HG02884 (cell line): ENCODE measurements around the gene TMEM239.
"Not testable (repeated sequence)": the region's sequence is repeated elsewhere in the genome, so short reads cannot be mapped to it uniquely, and the experiment has no call there.

Experiments
- ATAC-seq: cut with Tn5 transposase; IDR thresholded peaks from one replicate; pipeline ENCODE4 v1.9.1; 2021; ENCODE audit warnings: mild to moderate bottlenecking, moderate library complexity; ENCODE audit not compliant: unreplicated experiment

The TMEM239 gene

DNA sequence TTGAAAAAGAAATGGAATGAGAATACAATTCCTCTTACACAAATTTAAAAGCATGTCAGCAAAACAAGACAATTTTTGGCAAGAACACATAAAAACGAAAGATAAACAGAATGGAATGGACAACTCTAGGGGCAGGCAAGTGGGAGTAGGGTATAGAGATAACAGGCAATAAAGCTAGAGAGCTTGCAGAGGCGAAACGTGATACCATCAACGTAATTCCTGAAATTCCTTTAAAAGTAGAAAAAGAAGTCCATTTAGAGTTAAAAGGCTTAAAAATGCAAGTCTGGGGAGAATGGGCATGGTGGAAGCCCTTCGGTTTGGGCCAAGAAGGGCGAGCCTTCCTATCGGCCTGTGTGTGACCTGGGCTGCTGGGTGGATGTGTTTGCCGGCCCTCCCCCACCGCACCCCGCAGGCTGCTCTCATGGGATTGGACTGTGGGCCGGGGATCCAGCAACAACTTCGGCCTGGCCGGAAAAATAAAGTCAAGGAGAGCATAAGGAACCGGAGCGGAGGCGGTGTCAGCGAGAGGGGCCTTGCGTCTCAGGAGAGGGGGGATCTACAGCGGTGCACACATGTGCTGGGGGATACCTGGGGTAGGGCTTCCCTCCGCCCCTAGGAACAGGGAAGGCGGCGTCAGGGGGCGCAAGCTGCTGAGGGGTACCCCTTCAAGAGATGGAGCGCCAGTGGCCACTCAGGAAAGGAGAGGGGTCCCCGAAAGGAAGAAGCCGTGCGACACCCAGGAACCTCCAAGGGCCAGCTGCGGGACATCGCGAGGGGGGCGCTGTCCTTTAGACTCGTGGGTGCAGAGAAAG, 4.1 kb downstream of the TMEM239 start:
- no peak for ATAC-seq

DNA sequence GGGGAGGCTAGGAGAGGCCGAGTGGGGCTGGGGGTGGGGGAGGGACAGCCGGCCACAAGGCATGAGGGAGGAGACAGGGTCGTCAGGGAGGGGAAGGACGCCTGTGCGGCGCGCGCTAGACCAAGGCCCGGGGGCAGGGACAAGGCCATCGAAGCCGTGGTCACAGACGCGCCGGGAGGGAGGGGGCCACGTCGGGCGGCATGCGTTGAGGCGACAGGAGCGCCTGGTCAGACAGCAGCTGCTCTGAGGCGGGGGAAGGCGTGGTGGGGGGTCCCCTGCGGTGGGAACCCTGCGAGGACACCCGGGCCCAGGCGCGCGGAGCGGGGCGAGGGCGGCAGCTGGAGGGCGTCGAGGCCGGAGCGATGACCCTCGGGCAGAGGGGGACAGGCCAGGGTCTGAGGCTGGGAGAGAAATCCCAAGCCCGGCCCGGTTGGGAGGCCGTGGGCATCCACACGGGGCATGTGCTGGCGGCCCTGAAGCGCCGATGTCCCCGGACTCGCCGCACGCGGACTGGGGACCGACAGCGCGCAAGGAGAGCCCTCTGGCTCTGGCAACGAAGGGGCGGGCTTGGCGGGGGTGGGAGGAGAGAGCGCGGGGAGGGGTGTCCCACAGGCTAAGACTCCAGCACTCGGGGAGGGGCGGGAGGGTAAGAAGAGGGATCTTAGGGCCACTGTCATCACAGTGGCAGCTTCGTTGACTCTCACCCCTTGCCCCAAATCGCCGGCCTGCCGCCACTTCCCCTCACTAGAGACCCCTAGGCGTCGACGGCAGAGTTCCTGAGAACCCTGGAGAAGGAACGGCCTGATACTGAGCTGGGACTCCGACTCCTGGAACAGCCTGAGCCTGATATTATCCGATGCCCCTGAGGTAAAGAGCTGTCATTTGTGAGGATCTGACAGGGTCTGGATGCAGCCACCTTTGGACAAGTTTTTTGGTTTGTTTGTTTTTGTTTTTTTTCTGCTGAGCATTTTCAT, 5.0 kb downstream of the TMEM239 start:
- no peak for ATAC-seq

DNA sequence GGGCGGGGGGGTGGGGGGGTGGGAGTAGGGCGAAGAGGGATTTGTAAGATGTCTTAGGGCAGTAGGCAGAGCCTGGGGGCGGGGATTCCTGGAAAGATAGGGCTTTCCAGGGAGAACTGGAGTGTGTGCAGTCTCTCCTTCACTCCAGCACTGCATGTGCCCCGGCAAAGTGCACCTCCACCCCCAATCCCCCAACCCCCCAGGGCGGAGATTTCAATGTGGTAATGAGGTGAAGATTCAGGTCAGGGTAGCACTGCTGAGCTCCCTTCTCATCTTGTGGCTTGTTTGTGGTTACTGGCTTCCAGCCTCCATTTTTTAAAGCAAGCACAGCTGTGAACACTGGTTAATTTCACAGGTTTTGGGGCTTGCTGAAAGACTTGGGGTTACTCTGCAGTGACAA, 5.9 kb downstream of the TMEM239 start:
- ATAC-seq = no peak

DNA sequence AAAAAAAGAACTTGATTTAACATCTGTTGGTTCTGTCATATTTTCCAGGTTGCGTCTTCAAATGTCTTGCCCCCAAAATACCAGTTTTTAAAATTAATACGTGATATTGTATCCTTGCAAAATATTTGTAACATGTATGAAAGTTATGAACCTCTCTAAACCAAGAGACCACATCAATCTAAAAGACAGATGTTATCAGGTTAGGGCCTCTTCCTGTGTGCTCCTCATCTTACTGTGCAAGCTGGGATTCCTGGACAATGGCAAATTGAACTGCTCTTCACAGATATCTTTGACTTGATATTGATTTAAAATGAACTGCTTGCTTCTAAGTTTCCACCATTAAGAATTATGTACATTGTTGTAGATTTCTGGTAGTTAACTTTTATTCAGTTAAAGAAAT, 9.6 kb downstream of the TMEM239 start:
- no peak for ATAC-seq

DNA sequence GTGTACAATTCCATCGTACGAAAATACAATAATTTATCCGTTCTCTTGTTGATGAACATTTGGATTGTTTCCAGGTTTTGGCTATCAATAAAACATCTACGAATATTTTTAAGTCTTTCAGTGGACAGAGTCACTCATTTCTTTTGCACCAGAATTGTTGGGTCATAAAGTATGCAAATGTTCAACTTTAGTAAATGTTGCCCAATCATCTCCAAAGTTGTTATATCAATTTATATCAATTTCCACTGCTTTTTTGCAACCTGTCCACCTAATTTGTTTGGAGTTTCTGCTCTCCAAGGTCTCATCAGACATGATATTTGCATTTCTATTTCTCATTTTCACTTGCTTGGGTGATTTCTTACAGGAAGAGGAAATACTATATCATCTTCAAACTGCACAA, 10.5 kb downstream of the TMEM239 start:
- no peak for ATAC-seq

DNA sequence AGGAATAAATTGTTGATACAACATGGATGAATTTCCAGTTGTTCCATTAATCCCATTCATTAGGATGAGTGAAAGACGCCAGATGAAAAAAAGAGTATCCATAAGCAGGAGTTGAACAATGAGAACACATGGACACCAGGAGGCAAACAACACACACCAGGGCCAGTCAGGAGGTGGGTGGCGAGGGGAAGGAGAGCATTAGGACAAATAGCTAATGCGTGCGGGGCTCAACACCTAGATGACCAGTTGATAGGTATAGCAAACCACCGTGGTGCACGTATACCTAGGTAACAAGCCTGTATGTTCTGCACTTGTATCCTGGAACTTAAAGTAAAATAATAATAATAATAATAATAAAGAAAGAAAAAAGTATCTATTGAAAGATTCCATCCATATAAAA, 13.2 kb downstream of the TMEM239 start:
- ATAC-seq = no peak

DNA sequence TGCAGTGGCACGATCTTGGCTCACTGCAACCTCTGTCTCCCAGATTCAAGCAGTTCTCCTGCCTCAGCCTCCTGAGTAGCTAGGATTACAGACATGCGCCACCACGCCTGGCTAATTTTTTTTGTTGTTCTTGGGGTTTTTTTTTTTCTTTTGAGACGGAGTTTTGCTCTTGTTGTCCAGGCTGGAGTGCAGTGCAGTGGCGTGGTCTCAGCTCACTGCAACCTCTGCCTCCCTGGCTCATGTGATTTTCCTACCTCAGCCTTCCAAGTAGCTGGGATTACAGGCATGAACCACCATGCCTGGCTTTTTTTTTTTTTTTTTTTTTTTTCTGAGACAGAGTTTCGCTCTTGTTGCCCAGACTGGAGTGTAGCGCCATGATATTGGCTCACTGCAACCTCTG, 15.0 kb downstream of the TMEM239 start:
- not testable (repeated sequence) for ATAC-seq

DNA sequence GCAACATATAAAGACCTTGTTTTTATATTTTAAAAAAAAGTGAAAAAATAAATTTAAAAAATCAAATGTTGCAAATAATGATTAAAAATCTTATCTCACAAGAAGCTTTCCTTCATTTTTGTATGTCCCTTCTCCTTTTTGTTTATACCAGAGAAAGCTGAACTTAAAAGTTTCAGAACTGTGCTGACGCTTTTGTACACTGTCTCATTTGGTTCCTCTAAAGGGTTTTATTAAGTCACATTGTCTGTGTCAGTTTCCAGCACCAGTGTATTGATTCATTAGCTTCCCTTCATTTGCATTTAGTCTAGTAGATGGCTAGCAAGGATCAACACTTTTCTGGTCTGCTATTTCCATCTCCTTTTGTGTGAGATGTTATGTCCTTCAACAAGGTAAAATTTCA, 17.6 kb downstream of the TMEM239 start:
- ATAC-seq = no peak

DNA sequence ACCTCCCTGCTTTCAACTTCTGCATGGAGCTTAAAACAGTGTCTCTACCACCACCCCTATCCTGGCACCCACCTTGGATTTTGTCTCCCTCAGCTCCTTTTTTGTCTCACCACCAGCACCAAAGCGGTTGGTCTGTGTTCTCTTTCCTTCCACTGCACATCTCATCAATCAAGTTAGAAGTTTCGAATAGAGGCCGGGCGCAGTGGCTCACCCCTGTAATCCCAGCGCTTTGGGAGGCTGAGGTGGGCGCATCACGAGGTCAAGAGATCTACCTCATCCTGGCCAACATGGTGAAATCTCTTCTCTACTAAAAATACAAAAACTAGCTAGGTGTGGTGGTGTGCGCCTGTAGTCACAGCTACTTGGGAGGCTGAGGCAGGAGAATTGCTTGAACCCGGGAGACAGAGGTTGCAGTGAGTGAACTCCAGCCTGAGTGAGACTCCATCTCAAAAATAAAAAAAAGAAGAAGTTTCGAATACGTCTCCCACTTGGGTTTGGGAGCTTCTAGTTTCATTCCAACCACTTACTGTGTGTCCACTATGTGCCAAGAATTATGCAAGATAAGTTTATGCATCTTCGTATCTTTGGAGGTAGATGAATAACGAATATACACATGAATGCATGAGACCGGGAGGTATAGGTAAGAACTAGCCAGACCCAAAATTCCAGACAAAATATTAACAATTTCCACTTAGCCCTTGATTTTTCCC, 18.4 kb downstream of the TMEM239 start:
- ATAC-seq = no peak

DNA sequence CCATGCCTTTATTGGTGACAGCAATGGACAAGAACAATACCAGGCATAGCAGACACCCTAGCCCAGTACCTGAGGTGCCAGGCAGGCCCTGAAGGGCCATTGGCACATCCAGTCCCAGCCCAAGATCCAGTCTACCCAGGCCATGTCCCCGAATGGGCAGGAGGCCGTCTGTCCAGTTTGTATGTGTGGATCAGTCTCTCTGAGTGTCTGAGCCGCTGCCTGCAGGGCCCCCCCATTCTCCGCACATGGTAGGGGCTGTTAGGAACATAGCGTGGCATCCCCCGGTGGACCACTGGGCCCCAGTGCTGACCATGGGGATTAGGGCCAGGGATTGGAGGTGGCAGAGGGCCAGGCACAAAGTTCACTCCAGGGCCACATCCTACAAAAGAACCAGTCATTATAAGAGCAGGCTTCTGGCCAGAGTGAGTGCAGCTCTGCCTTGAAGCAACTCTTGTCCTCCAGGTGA, 19.2 kb downstream of the TMEM239 start:
- ATAC-seq = no peak

DNA sequence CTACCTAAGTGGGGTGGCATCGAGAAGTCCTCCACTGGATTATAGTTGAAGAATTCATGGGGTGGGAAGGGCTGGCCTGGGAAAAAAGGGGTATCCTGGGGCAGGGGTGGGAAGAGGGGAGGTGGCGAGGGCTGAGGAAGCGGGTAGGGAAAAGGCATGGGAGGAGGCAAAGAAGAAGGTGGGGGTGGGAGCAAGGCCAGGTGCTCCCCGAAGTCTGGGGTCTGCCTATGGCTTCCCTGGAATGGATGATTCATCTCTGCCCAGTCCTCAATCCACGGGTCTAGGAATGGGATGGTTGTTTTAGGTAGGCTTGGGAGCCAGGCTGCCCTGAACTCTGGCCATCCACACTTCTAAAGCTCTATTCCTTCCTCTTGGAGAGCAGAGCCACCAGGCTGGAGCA, 19.9 kb downstream of the TMEM239 start:
- ATAC-seq = no peak

DNA sequence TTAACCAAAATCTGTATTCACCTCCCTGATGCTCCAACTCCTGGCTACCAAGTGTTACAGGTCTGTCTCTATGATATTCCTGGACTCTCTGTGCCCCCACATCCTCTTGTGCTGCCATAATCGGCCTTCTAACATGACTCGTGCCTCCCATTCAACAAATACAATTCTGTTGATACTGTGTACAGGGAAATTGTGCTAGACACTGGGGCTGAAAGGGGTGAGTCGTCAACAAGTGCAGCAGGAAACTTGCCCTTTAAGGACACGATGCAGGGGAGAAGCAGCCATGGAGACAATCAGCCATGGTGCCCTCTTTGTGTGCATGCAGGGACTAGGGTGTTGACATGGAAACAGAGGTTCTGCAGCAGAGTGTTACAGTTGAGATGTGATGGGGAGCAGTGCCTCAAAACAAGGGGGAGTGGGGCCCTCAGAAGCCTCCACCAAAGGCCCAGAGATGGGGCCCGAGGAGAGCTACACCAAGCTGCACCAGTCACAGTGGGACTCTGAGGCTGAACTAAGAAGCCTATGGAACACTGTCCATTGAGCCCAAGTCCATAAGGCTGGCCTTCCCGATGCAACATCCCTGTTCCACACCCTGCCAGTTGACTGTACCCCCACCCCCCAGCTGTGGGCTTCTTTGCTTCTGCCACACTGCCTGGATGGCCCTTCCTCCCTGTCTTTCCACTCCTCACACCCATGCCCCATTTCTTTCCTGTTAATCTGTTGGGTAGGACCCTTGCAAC, 21.2 kb downstream of the TMEM239 start:
- ATAC-seq = no peak

DNA sequence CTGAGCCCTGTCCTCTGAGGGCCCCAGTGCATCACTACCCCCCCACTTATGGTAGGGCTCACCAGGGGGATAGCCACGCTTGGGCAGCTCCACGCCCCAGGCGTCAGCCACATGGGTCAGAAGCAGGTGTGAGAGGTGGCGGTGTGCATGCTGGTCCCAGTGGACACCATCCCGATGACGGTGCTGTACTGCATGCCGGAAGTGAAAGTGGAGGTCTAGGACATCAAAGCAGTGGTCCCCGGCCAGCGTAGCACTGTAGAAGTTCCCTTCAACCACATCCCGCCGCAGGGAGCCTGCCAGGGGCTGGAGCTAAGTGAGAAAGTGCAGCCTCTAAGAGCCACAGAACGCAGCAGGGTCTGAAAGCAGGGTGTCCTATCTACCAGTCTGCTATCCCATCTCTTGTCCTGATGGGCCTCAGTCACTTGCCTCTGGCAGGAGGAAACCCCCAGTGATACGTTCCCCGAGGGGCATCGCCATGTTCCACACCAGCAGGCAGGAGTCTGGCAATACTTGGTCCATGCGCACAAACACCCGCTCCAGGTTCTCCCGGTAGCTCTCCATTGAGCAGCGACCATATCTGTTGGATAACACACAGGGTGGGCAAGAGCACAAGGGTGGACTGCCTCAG, 22.1 kb downstream of the TMEM239 start:
- ATAC-seq = no peak

DNA sequence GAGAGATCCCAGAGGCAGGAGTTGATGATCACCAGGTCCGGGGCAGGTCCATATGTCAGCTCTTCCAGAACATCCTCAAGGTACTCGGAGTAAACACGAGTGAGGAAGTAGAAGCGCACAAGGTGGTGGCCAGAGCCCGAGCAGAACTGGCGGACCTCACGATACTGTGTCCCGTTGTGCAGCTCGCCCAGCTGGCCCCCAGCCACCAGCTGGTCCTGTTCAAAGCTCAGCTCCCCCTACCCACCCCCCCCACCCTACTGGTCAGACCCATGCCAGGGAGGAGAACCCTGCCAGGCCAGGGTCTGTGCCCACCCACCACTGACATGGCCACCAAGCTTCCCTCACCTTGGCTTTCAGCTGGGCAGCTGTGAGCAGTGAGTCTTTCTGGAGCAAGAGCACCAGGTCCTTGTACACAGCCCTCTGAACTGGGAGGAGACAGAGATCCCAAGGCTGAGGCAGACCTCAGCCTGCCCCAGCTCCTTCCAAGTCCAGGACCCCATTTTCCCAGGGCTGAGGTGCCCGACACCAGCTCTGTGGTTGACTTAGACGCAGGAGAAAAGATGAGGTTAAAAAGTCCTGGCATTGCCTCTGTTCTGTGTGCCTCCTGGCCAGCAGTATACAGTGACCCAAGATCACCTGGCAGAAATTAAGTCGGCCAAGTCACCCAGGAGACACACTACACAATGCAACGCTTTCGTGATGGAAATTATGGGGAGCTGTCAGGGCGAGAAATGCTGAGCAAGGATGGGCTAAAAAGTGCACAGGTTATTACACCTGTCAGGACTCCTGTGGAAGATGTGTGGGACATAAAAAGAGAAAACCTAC, 22.9 kb downstream of the TMEM239 start:
- ATAC-seq = no peak

DNA sequence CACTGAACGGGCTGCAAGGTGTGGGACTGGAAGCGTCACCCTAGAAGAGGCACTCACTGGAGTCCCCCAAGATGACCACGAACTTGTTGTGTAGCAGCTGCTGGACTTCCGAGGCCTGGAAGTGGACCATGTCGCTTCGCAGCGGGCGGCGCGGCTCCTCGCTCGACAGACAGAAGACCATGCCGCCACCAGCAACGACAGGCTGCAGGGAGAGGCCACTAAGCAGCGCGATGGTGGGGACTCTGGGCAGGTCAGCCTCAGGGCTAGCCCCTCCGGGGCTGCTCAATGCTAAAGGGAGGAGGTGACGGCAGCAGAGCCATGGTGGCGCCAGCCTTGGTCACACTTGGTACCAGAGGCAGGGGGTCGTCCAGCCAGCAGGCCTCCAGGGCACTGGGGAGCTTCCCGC, 23.6 kb downstream of the TMEM239 start:
- ATAC-seq = no peak

DNA sequence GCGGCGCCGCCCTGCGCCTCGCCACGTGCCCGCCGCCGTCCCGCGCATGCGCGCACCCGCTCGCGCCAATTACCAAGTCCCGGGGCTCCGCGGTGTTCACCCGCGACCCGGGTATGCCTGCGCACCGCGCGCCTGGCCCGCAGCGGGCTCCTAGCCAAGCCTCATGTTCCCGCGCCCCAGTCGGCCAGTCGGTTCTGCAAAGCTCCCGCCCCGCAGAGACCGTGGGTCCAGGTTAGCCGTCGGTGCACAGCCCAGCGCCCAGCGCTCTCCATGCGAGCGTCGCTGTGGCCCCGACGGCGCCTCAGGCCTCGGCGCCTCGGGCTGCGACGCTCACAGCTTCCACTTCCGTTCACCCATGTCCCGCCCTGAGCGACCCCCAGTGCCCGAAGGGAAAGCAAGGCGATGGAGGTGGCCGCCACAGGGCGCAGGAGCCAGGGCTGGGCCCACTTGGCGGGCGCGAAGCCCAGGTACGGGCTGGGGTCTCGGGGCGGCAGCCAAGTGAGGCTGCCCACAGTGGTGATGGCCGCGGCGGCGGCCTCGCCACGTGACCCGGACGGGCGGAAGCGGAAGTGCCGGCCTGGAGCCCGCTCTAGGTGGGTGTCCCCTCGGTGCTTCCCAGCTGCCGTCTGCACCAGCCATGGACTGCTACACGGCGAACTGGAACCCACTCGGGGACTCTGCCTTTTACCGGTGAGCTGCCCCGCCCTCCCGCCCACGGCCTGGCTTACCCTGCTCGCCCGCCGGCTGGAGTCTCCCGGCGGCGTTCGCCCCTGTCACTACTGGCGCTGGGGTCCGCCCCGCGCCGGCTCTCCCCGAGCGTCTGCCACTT, 24.2 kb downstream of the TMEM239 start, which contains the start of the genes PCED1A and VPS16:
Gene PCED1A (minus strand): TSS at position 518 of the 829 bp plus-strand sequence. CDS start 743 bp downstream, outside the sequence.
Gene VPS16 (plus strand): TSS at position 608 of the 829 bp plus-strand sequence. CDS start 30 bp downstream, at position 638.
- ATAC-seq = peak; percentile 92

DNA sequence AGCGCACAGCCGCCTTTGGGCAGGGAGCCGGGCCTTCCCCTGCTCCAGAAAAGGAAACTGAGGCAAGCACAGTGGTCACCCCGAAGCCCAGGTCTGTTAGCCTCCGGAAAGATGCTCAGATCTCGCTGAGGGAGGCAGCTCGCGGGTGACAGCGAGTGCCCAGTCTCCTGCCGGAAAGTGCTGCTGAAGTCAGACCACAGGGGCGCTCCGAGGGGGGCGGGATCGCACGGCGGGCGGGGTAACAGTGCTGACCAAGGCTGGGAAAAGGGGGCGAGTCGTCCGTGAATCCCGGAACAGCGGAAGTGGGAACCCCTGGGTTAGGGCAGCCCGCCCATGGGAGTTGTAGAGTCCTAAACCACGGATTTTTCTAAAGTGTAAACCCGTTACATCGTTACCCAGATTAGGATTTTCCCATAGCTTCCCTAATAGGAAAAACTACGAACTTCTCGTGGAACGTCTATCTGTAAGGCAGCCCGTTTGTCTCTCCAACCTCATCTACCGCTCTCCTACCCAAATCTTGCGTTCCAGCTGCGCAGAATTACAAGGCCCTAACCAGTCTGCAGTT, 24.9 kb downstream of the TMEM239 start:
- ATAC-seq = peak; percentile 27

DNA sequence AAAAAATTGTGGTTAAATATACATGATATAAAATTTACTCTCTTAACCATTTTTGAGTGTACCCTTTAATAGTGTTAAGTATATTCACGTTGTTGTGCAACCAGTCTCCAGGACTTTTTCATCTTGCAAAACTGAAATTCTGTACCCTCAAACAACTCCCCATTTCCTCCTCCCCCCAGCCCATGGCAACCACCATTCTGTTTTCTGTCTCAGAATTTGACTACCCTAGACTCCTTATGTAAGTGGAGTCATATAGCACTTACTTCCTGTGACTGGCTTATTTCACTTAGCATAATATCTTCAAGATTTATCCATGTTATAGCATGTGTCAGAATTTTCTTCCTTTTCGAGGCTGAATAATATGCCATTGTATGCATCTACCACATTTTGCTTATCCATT, 29.4 kb downstream of the TMEM239 start:
- no peak for ATAC-seq
